Vagina (tissue), 2 donors: ENCODE results near the gene SUMO3.

Experiments
- POLR2A ChIP-seq, 2 donors: fragments of 450-650 bp; IDR thresholded peaks; one replicate each; pipeline ENCODE4 v1.6.1; 2017; ENCODE audit warnings: antibody characterized with exemption in 2 of 2, mild to moderate bottlenecking in 2 of 2, moderate library complexity in 2 of 2
- POLR2AphosphoS5 ChIP-seq, 2 donors: sonication (generic); formaldehyde crosslinking; IDR thresholded peaks; one replicate each; pipeline ENCODE4 v1.9.0; 2017; ENCODE audit warnings: antibody characterized with exemption in 2 of 2, mild to moderate bottlenecking in 2 of 2, low read depth in 1 of 2; ENCODE audit not compliant: insufficient read depth in 1 of 2
- TF ChIP-seq, protein P1 (sequence below), 3 experiments: fragments of 450-650 bp in 2 of 3; fragments of 200-600 bp in 1 of 3; sonication (generic) in 1 of 3; IDR thresholded peaks; one replicate each; pipeline ENCODE4 v1.5.1; 2017 to 2019; ENCODE audit warnings: antibody characterized with exemption in 3 of 3, mild to moderate bottlenecking in 2 of 3, moderate library complexity in 2 of 3

DNA sequence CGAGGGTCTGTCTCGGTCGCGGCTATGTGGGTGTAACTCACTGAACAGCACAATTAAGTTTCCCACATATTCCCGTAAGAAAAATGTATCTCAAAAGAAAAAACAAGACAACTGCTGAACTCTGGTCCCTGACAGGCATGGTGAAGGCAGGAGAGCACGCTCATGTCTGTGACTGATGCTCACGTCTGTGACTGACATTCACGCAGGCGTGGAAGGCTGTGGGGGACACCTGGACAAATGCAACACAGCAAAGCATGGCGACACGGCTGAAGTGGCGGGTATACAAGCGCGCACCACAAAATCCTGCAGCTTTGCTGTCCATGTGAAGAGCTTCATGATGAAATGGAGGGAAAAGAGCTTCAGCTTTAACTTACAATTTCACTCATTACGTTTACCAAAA, 49.6 kb upstream of the SUMO3 start:
- TF ChIP-seq POLR2A (IDR thresholded peaks at IDR 0.05) (no peak), POLR2AphosphoS5 (IDR thresholded peaks at IDR 0.05; ENCODE audit: insufficient read depth in 1 of 2, low read depth in 1 of 2) (no peak)
- TF ChIP-seq, protein P1, sequence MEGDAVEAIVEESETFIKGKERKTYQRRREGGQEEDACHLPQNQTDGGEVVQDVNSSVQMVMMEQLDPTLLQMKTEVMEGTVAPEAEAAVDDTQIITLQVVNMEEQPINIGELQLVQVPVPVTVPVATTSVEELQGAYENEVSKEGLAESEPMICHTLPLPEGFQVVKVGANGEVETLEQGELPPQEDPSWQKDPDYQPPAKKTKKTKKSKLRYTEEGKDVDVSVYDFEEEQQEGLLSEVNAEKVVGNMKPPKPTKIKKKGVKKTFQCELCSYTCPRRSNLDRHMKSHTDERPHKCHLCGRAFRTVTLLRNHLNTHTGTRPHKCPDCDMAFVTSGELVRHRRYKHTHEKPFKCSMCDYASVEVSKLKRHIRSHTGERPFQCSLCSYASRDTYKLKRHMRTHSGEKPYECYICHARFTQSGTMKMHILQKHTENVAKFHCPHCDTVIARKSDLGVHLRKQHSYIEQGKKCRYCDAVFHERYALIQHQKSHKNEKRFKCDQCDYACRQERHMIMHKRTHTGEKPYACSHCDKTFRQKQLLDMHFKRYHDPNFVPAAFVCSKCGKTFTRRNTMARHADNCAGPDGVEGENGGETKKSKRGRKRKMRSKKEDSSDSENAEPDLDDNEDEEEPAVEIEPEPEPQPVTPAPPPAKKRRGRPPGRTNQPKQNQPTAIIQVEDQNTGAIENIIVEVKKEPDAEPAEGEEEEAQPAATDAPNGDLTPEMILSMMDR (IDR thresholded peaks at IDR 0.05) = no peak
